Mucosa of stomach (tissue), 1 donor: ENCODE results near the gene IFFO2.

Experiments used
- H3K27me3 ChIP-seq: one replicate; pipeline ENCODE4 v1.7.0; 2013; ENCODE audit warnings: mild to moderate bottlenecking, low read length; ENCODE audit not compliant: control insufficient read depth, insufficient read depth
- H3K36me3 ChIP-seq: one replicate; pipeline ENCODE4 v1.7.0; 2013; ENCODE audit warnings: low read length; ENCODE audit not compliant: control insufficient read depth, insufficient read depth
- H3K4me1 ChIP-seq: one replicate; pipeline ENCODE4 v1.7.0; 2013; ENCODE audit warnings: mild to moderate bottlenecking, low read length; ENCODE audit not compliant: control insufficient read depth, insufficient read depth
- H3K4me3 ChIP-seq: one replicate; pipeline ENCODE4 v1.7.0; 2013; ENCODE audit warnings: low read length
- H3K9ac ChIP-seq: one replicate; pipeline ENCODE4 v1.7.0; 2013; ENCODE audit warnings: mild to moderate bottlenecking, low read length, moderate library complexity
- H3K9me3 ChIP-seq: one replicate; pipeline ENCODE4 v1.7.0; 2013; ENCODE audit warnings: mild to moderate bottlenecking, low read length, moderate library complexity; ENCODE audit not compliant: control insufficient read depth
- donor health status: Pancreatic carcinoma.

Gene IFFO2

DNA sequence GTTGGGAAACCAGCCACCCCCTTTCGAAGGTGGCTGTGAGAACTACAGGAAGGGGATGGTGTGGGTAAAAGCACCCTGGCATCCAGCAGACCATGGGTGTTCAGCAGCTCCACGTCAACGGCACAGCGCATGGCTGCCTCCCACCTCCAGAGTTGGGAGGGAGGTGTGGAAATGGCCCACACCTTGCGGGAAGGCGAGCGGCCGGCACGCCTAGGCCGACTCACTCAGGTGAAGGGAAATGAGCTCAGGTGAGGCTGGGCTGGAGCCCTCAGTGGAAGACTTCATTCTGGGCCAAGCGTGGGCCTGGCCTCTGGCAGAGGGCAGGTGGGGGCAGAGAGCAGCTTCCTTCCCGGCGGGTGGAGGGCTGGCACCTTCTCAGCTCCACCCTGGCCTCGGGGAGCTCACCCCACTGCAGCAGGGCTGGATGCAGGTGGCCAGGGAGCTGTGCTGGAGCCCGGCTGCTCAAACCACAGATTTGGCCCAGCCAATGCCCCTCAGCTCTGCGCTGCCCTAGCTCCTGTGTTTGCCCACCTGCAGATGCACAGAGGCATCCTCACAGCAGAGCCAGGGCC is 29.3 kb downstream of the IFFO2 start:
- Histone ChIP-seq H3K4me3 (no peak overlapping the region), H3K27me3 (no peaks in the 10 kb centered on the region), H3K4me1 (peaks cover 24% of the 10 kb centered on the region), H3K36me3 (no peaks in the 10 kb centered on the region), H3K9ac (peak overlapping the region; percentile 41), H3K9me3 (no peaks in the 10 kb centered on the region)

- Histone ChIP-seq H3K4me1 (peaks cover 30% of the 10 kb centered on the region), H3K36me3 (no peaks in the 10 kb centered on the region), H3K9ac (peak overlapping the region; percentile 41), H3K27me3 (no peaks in the 10 kb centered on the region), H3K4me3 (no peak overlapping the region), H3K9me3 (no peaks in the 10 kb centered on the region)
Observed at GRCh38 chr1:18926315-18927081, 30.0 kb downstream of the IFFO2 start.

DNA sequence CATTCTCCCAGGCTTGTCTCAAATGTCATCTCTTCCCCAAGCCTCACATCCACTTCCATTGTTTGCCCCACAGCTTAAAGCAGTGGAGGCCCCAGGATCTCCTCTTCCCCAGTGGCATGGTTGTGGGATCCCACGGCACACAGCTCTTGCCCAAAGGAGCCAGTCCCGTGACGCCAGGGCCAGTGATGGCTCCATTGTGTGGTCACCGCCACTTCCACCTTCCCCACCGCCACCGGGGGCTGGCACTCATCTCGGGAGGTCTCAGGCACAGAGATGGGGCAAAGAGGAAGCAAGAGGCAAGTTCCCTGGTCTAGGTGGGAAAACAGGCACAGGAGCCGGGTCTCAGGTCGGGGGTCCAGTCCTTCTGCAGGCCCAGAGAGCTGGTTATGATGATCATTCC is 31.2 kb downstream of the IFFO2 start:
- H3K4me1 ChIP-seq = peaks cover 30% of the 10 kb centered on the region
- H3K27me3 ChIP-seq = no peaks in the 10 kb centered on the region
- no peak overlapping the region for H3K9ac ChIP-seq

GRCh38 chr1:18924221-18924691 is 32.2 kb downstream of the IFFO2 start:
- Histone ChIP-seq H3K4me1 (peaks cover 30% of the 10 kb centered on the region), H3K9me3 (no peaks in the 10 kb centered on the region), H3K36me3 (no peaks in the 10 kb centered on the region), H3K4me3 (no peak overlapping the region), H3K27me3 (no peaks in the 10 kb centered on the region), H3K9ac (no peak overlapping the region)

More for the DNA sequence above, 31.2 kb downstream of the IFFO2 start:
- H3K4me3 ChIP-seq = no peak overlapping the region
- H3K36me3 ChIP-seq = no peaks in the 10 kb centered on the region
- no peaks in the 10 kb centered on the region for H3K9me3 ChIP-seq

GRCh38 chr1:18923756-18924211 is 32.7 kb downstream of the IFFO2 start:
- H3K9ac ChIP-seq = no peak overlapping the region
- H3K4me1 ChIP-seq = peaks cover 30% of the 10 kb centered on the region
- no peaks in the 10 kb centered on the region for H3K9me3 ChIP-seq
- no peak overlapping the region for H3K4me3 ChIP-seq
- H3K27me3 ChIP-seq = no peaks in the 10 kb centered on the region
- H3K36me3 ChIP-seq = no peaks in the 10 kb centered on the region

DNA sequence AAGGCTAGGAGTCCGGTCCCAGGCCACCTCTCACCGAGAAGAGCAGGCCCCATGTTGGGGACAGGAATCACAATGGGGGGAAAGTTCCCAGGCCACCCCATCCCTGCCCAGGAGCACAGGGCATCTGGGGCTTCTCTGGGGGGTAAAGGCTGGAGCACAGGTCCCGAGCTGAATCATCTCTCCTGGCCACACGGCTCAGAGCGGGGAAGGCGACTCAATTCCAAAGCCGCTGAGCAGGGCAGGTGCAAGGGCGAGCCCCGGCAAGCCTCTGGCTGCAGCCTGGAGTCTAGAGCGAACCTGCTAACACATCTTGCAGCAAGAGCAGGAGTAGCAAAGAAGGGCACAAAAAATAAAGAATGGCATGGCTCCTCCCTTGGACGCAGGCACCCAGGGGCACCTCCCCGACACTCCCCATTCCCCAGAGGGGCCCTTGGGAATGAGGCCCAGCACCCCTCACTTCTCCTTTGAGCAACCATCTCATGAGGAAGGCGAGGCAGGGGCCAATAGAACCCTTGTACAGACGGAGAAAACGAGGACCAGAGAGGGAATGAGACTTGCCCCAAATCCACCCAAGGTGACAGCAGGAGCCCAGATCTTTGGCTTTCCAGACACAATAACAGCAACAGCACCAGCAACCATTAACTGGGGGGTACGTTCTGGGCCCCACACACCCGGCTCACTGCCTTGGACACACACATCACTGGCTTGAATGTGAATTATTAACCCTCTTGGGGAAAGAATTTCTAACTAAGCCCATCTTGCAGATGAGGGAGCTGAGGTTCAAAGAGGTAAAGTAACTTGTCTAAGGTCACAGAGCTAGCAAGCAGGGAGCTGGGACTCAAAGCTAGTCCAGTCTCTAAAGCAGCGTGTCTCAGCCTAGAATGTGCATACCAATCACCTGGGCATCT is 33.4 kb downstream of the IFFO2 start:
- H3K36me3 ChIP-seq = no peaks in the 10 kb centered on the region
- H3K4me1 ChIP-seq = peaks cover 30% of the 10 kb centered on the region
- H3K27me3 ChIP-seq = no peaks in the 10 kb centered on the region
- H3K9me3 ChIP-seq = no peaks in the 10 kb centered on the region
- no peak overlapping the region for H3K4me3 ChIP-seq
- H3K9ac ChIP-seq = peak overlapping the region; percentile 44

GRCh38 chr1:18922319-18922726 is 34.2 kb downstream of the IFFO2 start:
- no peak overlapping the region for H3K4me3 ChIP-seq
- H3K9ac ChIP-seq = peak overlapping the region; percentile 44
- peaks cover 24% of the 10 kb centered on the region for H3K4me1 ChIP-seq
- H3K36me3 ChIP-seq = no peaks in the 10 kb centered on the region
- no peaks in the 10 kb centered on the region for H3K9me3 ChIP-seq
- no peaks in the 10 kb centered on the region for H3K27me3 ChIP-seq

DNA sequence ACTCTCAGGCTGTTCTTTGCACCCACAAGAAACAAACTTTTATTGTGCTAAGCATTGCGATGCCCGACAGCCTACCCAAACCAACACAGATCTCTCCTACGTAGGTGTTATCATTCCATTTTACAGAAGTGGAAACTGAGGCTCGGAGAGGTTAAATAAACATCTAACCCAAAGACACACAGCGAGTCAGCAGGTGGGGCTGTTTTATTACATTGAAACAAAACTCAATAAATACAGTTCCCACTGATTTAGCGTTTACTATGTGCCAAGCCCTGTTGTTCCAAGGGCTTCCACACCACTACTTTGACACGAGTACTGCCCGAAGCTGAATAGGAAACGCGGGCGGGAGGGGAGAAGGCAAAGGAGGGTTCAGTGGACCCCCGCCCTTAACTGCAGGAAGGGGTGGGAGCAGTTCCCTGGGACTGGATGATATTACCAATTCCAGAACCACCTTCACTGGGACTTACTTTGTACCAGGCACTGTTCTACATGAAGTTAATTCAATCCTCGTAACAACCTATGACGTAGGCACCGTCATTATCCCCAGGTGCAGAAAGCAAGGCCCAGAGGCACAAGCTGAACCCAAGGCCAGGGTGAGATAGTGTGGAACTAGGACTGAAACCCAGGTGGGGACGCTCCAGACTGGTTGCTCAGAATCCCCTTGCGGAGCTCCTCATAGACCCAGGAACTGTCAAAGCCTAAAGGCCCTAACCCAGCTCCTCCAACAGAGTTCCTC is 34.8 kb downstream of the IFFO2 start:
- Histone ChIP-seq H3K36me3 (no peaks in the 10 kb centered on the region), H3K27me3 (no peaks in the 10 kb centered on the region), H3K4me1 (peaks cover 18% of the 10 kb centered on the region), H3K9me3 (no peaks in the 10 kb centered on the region), H3K4me3 (no peak overlapping the region), H3K9ac (no peak overlapping the region)

- Histone ChIP-seq H3K9me3 (no peaks in the 10 kb centered on the region), H3K36me3 (no peaks in the 10 kb centered on the region), H3K4me3 (no peak overlapping the region), H3K9ac (no peak overlapping the region), H3K4me1 (peaks cover 13% of the 10 kb centered on the region), H3K27me3 (no peaks in the 10 kb centered on the region)
Observed at GRCh38 chr1:18920931-18921330, 35.5 kb downstream of the IFFO2 start.

- Histone ChIP-seq H3K36me3 (no peaks in the 10 kb centered on the region), H3K4me3 (no peak overlapping the region), H3K9me3 (no peaks in the 10 kb centered on the region), H3K9ac (no peak overlapping the region), H3K4me1 (peaks cover 15% of the 10 kb centered on the region), H3K27me3 (no peaks in the 10 kb centered on the region)
Observed at GRCh38 chr1:18919956-18920355, 36.5 kb downstream of the IFFO2 start.

DNA sequence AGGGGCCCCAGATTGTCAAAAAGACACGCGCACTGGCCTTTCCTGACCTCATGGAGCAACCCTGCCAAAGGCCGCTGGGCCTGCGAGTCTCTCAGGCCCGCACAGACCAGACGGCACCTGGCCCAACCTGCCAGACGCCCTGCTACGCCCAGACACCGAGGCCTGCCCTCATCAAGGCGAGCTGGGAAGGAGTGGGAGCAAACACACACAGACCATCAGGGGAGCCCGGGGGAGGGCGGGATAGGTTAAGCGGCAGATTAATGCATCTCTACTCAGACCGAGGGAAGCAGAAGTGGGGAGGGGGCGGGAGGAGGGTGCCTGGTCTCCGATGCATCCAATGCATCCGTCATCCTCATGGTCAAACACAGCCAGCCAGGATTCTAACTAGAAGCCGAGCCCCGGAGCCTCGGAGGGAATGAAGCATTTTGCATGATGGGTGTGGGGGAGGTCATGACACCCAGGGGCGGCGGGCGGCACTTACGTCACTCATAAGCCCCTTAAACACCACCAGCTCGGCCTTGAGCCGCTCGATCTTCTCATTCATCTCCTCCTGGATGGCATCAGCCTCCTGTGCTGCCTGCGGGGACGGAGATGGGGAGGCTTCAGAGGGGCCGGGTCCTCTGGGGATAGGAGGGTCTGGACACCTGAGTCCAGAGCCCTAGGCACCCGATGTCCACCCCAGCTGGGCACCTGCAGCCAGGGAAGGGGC is 37.1 kb downstream of the IFFO2 start:
- no peaks in the 10 kb centered on the region for H3K36me3 ChIP-seq
- H3K4me1 ChIP-seq = peaks cover 17% of the 10 kb centered on the region
- no peaks in the 10 kb centered on the region for H3K27me3 ChIP-seq
- no peak overlapping the region for H3K9ac ChIP-seq
- H3K4me3 ChIP-seq = no peak overlapping the region
- no peaks in the 10 kb centered on the region for H3K9me3 ChIP-seq
